HG03095 (cell line): ENCODE data around the gene KCTD13.
"Not testable (repeated sequence)": the region's sequence is repeated elsewhere in the genome, so short reads cannot be mapped to it uniquely, and the experiment has no call there.

Experiments used
- ATAC-seq: cut with Tn5 transposase; IDR thresholded peaks from one replicate; pipeline ENCODE4 v1.9.1; 2021; ENCODE audit warnings: moderate library complexity; ENCODE audit not compliant: unreplicated experiment

Gene KCTD13

DNA sequence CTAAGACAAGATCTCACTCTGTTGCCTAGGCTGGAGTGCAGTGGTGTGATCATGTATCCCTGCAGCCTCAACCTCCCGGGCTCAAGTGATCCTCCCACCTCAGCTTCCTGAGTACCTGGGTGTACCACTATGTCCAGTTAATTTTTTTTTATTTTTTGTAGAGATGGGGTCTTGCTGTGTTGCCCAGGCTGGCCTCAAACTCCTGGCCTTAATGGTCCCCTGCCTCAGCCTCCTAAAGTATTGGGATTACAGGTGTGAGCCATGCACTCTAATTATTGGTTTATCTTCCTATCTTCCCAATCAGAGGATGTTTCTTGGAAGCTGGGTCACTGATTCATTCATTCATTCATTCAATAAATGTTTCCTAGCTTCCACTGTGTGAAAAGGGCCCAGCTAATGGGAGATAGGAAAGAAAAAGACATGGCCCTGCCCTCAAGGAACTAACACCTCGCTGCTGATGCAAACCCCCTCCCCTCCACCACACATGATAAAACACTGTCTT, 17.3 kb downstream of the KCTD13 start:
- ATAC-seq, result no peak

DNA sequence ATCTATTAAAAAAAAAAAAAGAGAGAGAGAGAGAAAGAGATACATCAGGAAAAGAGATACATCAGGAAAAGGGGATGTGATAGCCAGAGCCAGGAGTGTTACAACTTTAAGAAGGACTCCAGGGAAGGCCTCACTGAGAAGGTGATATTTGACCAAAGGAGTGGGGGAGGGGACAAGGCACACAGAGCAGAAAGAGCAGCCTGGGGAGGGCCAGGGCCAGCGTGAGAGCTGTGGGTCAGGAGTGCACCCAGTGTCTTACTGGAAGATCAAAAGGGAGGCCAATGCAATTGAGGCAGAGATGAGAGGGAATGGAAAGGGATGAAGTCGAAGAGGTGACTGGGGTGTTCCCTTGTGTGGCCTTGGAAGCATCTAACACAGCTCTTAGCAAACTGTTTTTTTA, 18.1 kb downstream of the KCTD13 start:
- ATAC-seq, result no peak

DNA sequence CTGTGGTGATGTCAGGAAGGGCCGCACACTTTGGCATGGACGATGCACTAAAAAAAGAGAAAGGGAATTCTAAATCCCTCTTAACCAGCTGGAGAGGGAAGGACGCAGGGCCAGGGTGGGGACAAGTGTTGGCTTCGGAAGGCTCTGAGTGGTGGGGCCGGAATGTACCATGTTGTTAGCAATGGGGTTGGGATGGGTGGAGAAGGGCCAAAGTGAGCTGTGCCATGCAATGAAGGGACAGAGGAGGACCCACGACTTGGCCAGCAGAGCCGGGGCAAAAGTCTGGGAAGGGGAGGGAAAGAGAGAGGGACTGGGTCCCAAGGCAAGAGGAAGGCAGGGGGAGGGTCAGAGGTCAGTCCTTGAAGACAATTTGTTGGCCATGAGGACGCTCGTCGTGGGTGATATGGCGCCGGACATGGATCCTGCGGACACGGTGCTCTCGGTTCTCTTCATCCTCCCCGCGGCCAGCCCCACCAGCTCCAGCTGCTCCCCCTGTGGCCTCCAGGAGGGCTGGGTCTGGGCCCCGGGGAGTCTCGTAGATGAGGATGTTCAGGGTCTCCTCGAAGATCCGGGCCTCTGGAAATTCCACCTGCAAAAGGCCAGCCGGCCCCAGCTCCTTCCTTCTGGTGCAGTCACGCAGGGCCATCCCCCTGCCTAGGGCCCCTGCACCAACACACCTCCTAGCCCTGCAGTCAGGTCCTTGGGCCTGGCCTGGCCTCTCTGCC, 19.3 kb downstream of the KCTD13 start:
- no peak for ATAC-seq

DNA sequence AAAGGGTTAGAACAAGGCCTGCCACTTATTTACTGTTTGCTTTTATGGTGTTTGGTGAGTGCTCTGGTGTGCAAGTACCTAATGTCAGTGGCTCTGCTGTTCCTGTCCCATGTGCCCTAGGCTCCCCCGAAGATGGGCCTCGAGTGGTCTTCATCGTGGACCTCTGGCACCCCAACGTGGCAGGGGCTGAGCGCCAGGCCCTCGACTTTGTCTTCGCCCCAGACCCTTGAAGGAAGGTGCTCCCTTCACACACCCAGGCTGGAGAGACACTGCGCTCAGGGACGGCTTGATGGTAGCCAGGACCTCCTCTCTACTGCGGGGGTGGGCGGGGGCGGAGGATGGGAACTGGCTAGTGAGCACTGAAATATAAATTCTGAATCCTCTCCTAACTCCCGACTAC, 20.4 kb downstream of the KCTD13 start:
- ATAC-seq, result no peak

DNA sequence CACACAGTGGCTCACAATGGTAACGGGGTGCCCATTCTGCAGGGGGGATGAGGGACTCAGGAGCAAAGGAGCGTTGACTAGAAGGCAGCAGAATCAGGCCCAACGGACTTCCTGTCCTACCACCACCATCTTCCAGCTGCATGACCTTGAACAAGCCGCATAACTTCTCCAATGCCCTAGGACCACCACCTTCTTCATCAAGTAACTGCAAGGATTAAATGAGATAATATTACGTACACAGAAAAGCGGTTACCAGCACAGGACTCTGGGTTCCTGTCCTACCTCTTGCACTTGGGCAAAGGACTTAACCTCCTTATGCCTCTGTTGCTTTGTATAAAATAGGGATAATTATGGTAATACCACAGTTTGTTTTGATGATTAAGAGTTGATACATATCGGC, 21.1 kb downstream of the KCTD13 start:
- ATAC-seq, result no peak

GRCh38 chr16:29903590-29903989, 22.4 kb downstream of the KCTD13 start:
- ATAC-seq, result no peak

GRCh38 chr16:29901607-29901945, 24.4 kb downstream of the KCTD13 start:
- no peak for ATAC-seq

GRCh38 chr16:29900888-29901606, 25.0 kb downstream of the KCTD13 start:
- ATAC-seq, result no peak

GRCh38 chr16:29900102-29900887, 25.7 kb downstream of the KCTD13 start, which contains the start of gene ASPHD1:
TSS of gene ASPHD1 (plus strand) at chr16:29900488. CDS start at chr16:29900972, 484 bp downstream.
- ATAC-seq, result no peak

- no peak for ATAC-seq
Measured at GRCh38 chr16:29899516-29900101, 26.4 kb downstream of the KCTD13 start, which contains the start of gene SEZ6L2. TSS of gene SEZ6L2 (minus strand) at chr16:29899550. CDS start at chr16:29899019, 531 bp downstream.

DNA sequence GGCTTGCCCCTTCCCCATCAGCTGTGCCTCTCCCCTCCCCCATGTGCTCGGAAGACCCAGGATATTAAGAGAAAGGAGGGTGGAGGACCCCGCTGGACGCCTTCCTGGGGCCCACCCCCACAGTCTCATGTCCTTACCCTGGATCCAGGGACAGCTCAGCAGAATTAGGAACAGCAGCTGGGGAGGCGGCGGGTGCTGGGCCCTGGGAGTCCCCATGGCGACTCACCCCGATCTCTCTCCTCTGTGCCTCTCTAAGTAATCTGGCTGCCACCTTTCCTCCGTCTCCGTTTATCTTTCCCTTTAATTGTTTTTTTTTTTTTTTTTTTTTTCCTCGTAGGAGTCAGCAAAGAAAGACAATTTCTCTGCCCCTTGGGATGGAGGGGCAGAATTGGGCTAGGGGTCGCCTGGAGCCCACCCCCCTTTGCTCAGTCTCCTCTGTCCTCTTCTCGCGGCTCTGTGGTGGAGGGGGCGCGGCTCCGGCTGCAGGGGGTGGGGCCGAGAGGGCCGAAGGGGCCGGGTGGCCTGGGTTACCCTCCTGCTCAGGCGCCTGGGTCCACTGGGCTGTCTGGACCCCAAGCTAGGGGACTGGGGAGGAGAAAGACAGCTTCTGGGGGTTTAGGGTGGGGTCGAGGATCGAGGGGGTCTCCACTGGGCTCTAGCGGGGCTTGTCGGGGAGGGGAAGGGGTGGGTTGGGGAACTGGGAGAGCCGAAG, 27.1 kb downstream of the KCTD13 start:
- no peak for ATAC-seq

DNA sequence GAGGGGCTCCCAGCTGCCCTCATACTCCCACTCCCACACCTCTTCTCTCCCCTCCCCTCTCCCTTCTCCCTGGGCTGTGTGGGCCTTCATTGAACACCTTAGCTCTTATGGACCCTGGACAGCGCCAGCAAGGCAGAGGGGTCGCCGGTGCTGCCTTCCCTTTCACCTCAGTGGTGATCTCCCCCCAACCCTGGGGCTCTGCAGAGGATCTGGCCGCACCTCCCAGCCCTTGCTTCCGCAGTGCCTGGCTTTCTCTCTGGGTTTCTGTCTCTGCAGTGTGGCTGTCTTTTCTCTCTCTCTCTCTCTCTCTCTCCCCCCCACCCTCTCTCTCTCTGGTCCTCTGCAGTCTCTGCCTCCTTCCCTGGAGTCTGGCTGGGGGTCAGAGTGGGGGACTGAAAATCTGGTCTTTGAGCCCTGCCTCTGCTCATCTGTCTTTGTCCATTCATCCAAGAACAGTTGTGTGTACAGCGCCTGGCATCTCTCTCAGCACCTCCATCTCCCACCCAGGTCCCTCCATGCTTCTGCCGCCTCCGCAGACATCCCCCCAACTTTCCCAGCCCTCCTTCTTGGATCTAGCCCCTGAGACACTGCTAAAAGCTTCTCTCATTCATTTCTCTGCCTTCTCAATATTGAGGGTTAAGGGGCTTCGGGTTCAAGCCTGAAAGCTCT, 27.8 kb downstream of the KCTD13 start:
- ATAC-seq, result no peak

GRCh38 chr16:29897333-29897732, 28.7 kb downstream of the KCTD13 start:
- ATAC-seq, result no peak

DNA sequence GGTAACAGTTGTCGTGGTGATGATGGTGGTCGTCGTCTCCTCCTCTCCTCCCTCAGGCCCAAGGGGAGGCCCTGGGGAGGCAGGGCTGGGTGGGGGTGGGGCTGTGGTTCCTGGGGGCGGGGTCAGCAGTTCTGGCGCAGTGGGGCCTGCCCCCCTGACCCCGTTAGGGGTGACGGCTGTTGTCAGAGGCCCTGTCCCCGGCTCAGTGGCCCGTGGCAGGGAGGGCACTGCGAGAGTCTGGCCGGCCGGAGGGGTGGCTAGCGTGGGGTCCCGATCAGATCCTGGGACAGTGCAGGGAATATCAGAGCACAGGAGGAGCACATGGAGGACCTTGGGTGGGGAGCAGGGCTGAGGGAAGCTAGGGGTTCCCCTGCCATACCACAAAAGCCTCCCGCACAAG, 29.2 kb downstream of the KCTD13 start:
- ATAC-seq, result no peak

- ATAC-seq, result no peak
Measured at GRCh38 chr16:29894352-29894751, 31.7 kb downstream of the KCTD13 start.

- ATAC-seq, result no peak
Measured at GRCh38 chr16:29893553-29893952, 32.5 kb downstream of the KCTD13 start.

DNA sequence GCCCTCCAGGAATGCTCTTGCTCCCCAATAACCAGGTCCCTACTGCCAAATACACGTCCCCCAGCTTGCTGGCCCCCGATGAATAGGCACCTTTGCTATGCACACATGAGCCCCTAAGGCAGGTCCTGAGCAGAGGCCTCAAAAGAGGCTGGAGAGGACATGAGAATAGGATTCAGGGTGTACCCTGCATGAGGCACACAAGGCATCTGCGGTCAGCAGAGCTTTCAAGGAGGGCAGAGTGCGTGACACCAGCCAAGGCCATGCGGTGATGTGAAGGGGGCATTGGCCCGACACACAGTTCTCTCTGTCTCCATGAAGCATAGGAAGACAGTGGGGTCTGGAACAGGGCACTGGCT, 33.6 kb downstream of the KCTD13 start:
- no peak for ATAC-seq

- no peak for ATAC-seq
Measured at GRCh38 chr16:29891525-29892457, 34.2 kb downstream of the KCTD13 start.

DNA sequence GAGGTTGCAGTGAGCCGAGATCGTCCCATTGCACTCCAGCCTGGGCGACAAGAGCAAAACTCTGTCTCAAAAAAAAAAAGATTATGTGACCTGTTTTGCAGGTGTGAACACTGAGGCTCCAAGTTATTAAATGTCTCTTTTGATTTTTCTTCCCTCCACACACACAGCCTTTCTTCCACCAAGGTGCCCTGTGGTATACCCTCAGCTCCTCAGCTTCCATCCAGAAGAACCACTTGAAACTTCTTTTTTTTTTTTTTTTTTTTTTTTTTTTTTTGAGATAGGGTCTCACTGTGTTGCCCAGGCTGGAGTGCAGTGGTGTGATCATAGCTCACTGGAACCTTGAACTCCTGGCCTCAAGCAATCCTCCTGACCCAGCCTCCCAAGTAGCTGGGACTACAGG, 36.7 kb downstream of the KCTD13 start:
- not testable (repeated sequence) for ATAC-seq
